ENCODE results near the gene JADE2.

DNA sequence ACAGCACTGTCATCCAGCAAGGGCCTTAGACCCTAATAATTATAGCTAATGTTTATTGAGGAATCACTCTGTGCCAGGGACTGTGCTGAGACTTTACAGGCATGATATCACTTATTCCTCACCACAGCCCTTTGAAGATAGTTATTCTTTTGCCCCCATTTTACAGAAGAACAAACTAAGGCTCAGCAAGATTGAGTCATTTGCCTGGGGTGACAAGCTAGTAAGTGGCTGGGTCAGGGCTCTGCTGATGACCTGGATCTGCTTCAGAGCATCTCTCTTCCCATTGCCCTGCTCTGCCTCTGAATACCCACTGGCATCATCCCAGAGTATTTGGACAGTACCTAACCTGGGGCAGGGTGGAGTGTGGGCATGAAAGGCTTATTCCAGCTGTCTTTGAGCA, 11.8 kb downstream of the JADE2 start:
- TF ChIP-seq, protein P1, sequence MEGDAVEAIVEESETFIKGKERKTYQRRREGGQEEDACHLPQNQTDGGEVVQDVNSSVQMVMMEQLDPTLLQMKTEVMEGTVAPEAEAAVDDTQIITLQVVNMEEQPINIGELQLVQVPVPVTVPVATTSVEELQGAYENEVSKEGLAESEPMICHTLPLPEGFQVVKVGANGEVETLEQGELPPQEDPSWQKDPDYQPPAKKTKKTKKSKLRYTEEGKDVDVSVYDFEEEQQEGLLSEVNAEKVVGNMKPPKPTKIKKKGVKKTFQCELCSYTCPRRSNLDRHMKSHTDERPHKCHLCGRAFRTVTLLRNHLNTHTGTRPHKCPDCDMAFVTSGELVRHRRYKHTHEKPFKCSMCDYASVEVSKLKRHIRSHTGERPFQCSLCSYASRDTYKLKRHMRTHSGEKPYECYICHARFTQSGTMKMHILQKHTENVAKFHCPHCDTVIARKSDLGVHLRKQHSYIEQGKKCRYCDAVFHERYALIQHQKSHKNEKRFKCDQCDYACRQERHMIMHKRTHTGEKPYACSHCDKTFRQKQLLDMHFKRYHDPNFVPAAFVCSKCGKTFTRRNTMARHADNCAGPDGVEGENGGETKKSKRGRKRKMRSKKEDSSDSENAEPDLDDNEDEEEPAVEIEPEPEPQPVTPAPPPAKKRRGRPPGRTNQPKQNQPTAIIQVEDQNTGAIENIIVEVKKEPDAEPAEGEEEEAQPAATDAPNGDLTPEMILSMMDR (conservative IDR thresholded peaks at IDR 0.05; ENCODE audit: low read depth in 2 of 2): no peak
- TF ChIP-seq JUNB (IDR thresholded peaks at IDR 0.05; ENCODE audit: unreplicated experiment) (no peak), NANOG (IDR thresholded peaks at IDR 0.05; ENCODE audit: borderline replicate concordance) (no peak), POLR2AphosphoS5 (IDR thresholded peaks at IDR 0.05; ENCODE audit: low read depth) (no peak), EZH2phosphoT487 (IDR thresholded peaks at IDR 0.05; ENCODE audit: unreplicated experiment) (no peak), EZH2 (IDR thresholded peaks at IDR 0.05; ENCODE audit: low read depth, unreplicated experiment) (no peak), CREB1 (CRISPR knock-in tag; IDR thresholded peaks at IDR 0.05; ENCODE audit: low read depth) (no peak), ZNF331 (CRISPR knock-in tag; IDR thresholded peaks at IDR 0.05; ENCODE audit: low read depth) (no peak)
- TF ChIP-seq, protein P2, sequence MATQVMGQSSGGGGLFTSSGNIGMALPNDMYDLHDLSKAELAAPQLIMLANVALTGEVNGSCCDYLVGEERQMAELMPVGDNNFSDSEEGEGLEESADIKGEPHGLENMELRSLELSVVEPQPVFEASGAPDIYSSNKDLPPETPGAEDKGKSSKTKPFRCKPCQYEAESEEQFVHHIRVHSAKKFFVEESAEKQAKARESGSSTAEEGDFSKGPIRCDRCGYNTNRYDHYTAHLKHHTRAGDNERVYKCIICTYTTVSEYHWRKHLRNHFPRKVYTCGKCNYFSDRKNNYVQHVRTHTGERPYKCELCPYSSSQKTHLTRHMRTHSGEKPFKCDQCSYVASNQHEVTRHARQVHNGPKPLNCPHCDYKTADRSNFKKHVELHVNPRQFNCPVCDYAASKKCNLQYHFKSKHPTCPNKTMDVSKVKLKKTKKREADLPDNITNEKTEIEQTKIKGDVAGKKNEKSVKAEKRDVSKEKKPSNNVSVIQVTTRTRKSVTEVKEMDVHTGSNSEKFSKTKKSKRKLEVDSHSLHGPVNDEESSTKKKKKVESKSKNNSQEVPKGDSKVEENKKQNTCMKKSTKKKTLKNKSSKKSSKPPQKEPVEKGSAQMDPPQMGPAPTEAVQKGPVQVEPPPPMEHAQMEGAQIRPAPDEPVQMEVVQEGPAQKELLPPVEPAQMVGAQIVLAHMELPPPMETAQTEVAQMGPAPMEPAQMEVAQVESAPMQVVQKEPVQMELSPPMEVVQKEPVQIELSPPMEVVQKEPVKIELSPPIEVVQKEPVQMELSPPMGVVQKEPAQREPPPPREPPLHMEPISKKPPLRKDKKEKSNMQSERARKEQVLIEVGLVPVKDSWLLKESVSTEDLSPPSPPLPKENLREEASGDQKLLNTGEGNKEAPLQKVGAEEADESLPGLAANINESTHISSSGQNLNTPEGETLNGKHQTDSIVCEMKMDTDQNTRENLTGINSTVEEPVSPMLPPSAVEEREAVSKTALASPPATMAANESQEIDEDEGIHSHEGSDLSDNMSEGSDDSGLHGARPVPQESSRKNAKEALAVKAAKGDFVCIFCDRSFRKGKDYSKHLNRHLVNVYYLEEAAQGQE (IDR thresholded peaks at IDR 0.05; ENCODE audit: unreplicated experiment): no peak
- TF ChIP-seq, protein P3, sequence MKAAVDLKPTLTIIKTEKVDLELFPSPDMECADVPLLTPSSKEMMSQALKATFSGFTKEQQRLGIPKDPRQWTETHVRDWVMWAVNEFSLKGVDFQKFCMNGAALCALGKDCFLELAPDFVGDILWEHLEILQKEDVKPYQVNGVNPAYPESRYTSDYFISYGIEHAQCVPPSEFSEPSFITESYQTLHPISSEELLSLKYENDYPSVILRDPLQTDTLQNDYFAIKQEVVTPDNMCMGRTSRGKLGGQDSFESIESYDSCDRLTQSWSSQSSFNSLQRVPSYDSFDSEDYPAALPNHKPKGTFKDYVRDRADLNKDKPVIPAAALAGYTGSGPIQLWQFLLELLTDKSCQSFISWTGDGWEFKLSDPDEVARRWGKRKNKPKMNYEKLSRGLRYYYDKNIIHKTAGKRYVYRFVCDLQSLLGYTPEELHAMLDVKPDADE (IDR thresholded peaks at IDR 0.05): no peak

Data from GM23338 (cell line).